Trophoblast cell (in vitro differentiated cells and primary cell): ENCODE measurements around the gene MXI1.
A peak's percentile ranks its signal among the peaks of the same experiment; 100 is the strongest.

Source experiments
- DNase-seq, 2 donors: peaks; one replicate each; pipeline ENCODE4 v3.0.0-alpha.2; 2016
- H2AFZ ChIP-seq: 2 replicates; pipeline ENCODE4 v1.6.1; 2013; ENCODE audit warnings: low read length, moderate library complexity, mild to moderate bottlenecking; ENCODE audit not compliant: insufficient read depth, poor library complexity
- H2AK5ac ChIP-seq: 2 replicates; pipeline ENCODE4 v1.6.1; 2013; ENCODE audit warnings: mild to moderate bottlenecking, low read length
- H2BK120ac ChIP-seq: 2 replicates; pipeline ENCODE4 v1.6.1; 2013; ENCODE audit warnings: low read length, mild to moderate bottlenecking, moderate library complexity; ENCODE audit not compliant: insufficient read depth, poor library complexity
- H2BK12ac ChIP-seq: 2 replicates; pipeline ENCODE4 v1.6.1; 2013; ENCODE audit warnings: mild to moderate bottlenecking, low read length, moderate library complexity
- H2BK5ac ChIP-seq: 2 replicates; pipeline ENCODE4 v1.6.1; 2013; ENCODE audit warnings: low read length, low read depth, moderate library complexity, mild to moderate bottlenecking; ENCODE audit not compliant: poor library complexity
- H3K14ac ChIP-seq: 2 replicates; pipeline ENCODE4 v1.6.1; 2013; ENCODE audit warnings: mild to moderate bottlenecking, low read length
- H3K18ac ChIP-seq: 2 replicates; pipeline ENCODE4 v1.6.1; 2013; ENCODE audit warnings: mild to moderate bottlenecking, low read length
- H3K23ac ChIP-seq: 2 replicates; pipeline ENCODE4 v1.6.1; 2013; ENCODE audit warnings: low read length
- H3K27ac ChIP-seq: 2 replicates; pipeline ENCODE4 v1.5.1; 2013; ENCODE audit warnings: low read depth, mild to moderate bottlenecking, inconsistent platforms, low read length, moderate library complexity
- H3K27me3 ChIP-seq: 2 replicates; pipeline ENCODE4 v1.6.1; 2013; ENCODE audit warnings: inconsistent platforms, mild to moderate bottlenecking, low read length, moderate library complexity; ENCODE audit not compliant: insufficient read depth
- H3K36me3 ChIP-seq, 2 experiments: 1 replicate in 1 of 2; 2 replicates in 1 of 2; pipeline ENCODE4 v1.6.1; 2013; ENCODE audit warnings: low read length in 2 of 2, mild to moderate bottlenecking in 2 of 2, moderate library complexity in 1 of 2; ENCODE audit not compliant: insufficient read depth in 2 of 2, control insufficient read depth in 1 of 2
- H3K4ac ChIP-seq: 2 replicates; pipeline ENCODE4 v1.6.1; 2013; ENCODE audit warnings: low read depth, mild to moderate bottlenecking, low read length, moderate library complexity
- H3K4me1 ChIP-seq, 2 experiments: 1 replicate in 1 of 2; 2 replicates in 1 of 2; pipeline ENCODE4 v1.6.1; 2013; ENCODE audit warnings: low read length in 2 of 2, mild to moderate bottlenecking in 2 of 2, moderate library complexity in 1 of 2; ENCODE audit not compliant: insufficient read depth in 2 of 2, control insufficient read depth in 1 of 2
- H3K4me2 ChIP-seq: 2 replicates; pipeline ENCODE4 v1.6.1; 2013; ENCODE audit warnings: inconsistent platforms, mild to moderate bottlenecking, low read length, moderate library complexity
- H3K4me3 ChIP-seq: 2 replicates; pipeline ENCODE4 v1.5.1; 2013; ENCODE audit warnings: mild to moderate bottlenecking, low read depth, low read length, inconsistent platforms
- H3K79me1 ChIP-seq: one replicate; pipeline ENCODE4 v1.6.1; 2013; ENCODE audit warnings: low read length
- H3K79me2 ChIP-seq: 2 replicates; pipeline ENCODE4 v1.6.1; 2013; ENCODE audit warnings: low read length, mild to moderate bottlenecking; ENCODE audit not compliant: control insufficient read depth, insufficient read depth, poor library complexity
- H3K9ac ChIP-seq: 2 replicates; pipeline ENCODE4 v1.6.1; 2013; ENCODE audit warnings: mild to moderate bottlenecking, low read length
- H3K9me3 ChIP-seq: 2 replicates; pipeline ENCODE4 v1.6.1; 2013; ENCODE audit warnings: low read depth, mild to moderate bottlenecking, control low read depth, inconsistent platforms, low read length; ENCODE audit not compliant: insufficient read depth
- H4K12ac ChIP-seq: 2 replicates; pipeline ENCODE4 v1.6.1; 2013; ENCODE audit warnings: low read depth, mild to moderate bottlenecking, low read length, moderate library complexity
- H4K8ac ChIP-seq: 2 replicates; pipeline ENCODE4 v1.6.1; 2013; ENCODE audit warnings: low read depth, mild to moderate bottlenecking, low read length, moderate library complexity
- H4K91ac ChIP-seq: one replicate; pipeline ENCODE4 v1.6.1; 2013; ENCODE audit warnings: low read depth, mild to moderate bottlenecking, low read length, moderate library complexity
- WGBS: extraction: QIAGEN DNeasy Blood & Tissue Kit; methylation state at CpG from one replicate; pipeline ENCODE4 v1.1.7; 2013; ENCODE audit warnings: missing lambda C conversion rate; ENCODE audit not compliant: insufficient read length, insufficient coverage; ENCODE audit errors: extremely low coverage; 5-methylcytosine and 5-hydroxymethylcytosine counted together

Gene MXI1

GRCh38 chr10:110276603-110277002 is 69.2 kb downstream of the MXI1 start:
- no peaks in the 10 kb centered on the region for H3K9me3 ChIP-seq
- WGBS: no CpG with 5 or more reads among the region's 5 CpGs
- H3K36me3 ChIP-seq: no peaks in the 10 kb centered on the region
- no peak overlapping the region for H3K4ac ChIP-seq
- H3K23ac ChIP-seq: no peak overlapping the region
- H2AFZ ChIP-seq: no peak overlapping the region
- no peaks in the 10 kb centered on the region for H3K27me3 ChIP-seq
- H2AK5ac ChIP-seq: no peak overlapping the region
- no peak overlapping the region for H4K8ac ChIP-seq
- H3K14ac ChIP-seq: no peak overlapping the region
- no peak overlapping the region for H3K4me2 ChIP-seq
- H2BK5ac ChIP-seq: no peak overlapping the region
- no peaks in the 10 kb centered on the region for H3K4me1 ChIP-seq
- H3K9ac ChIP-seq: no peak overlapping the region
- H4K12ac ChIP-seq: no peak overlapping the region
- H4K91ac ChIP-seq: no peak overlapping the region
- H2BK12ac ChIP-seq: no peak overlapping the region
- H3K18ac ChIP-seq: no peak overlapping the region
- no peaks in the 10 kb centered on the region for H3K79me1 ChIP-seq
- no peak overlapping the region for H2BK120ac ChIP-seq
- no peak overlapping the region for H3K27ac ChIP-seq
- no peaks in the 10 kb centered on the region for H3K79me2 ChIP-seq
- H3K4me3 ChIP-seq: no peak overlapping the region
- no peak for DNase-seq

GRCh38 chr10:110277591-110277990 is 70.2 kb downstream of the MXI1 start:
- H3K9ac ChIP-seq: no peak overlapping the region
- no peak overlapping the region for H4K12ac ChIP-seq
- WGBS: no CpG with 5 or more reads among the region's 2 CpGs
- H3K4me3 ChIP-seq: no peak overlapping the region
- no peaks in the 10 kb centered on the region for H3K4me1 ChIP-seq
- no peak overlapping the region for H3K23ac ChIP-seq
- H3K4me2 ChIP-seq: no peak overlapping the region
- no peak overlapping the region for H4K91ac ChIP-seq
- no peak overlapping the region for H2AK5ac ChIP-seq
- no peak overlapping the region for H3K14ac ChIP-seq
- no peak overlapping the region for H3K18ac ChIP-seq
- no peak overlapping the region for H2BK5ac ChIP-seq
- H2BK120ac ChIP-seq: no peak overlapping the region
- no peak overlapping the region for H3K4ac ChIP-seq
- no peak overlapping the region for H2AFZ ChIP-seq
- no peaks in the 10 kb centered on the region for H3K79me1 ChIP-seq
- no peak overlapping the region for H2BK12ac ChIP-seq
- H3K27me3 ChIP-seq: no peaks in the 10 kb centered on the region
- no peaks in the 10 kb centered on the region for H3K9me3 ChIP-seq
- H3K79me2 ChIP-seq: no peaks in the 10 kb centered on the region
- no peaks in the 10 kb centered on the region for H3K36me3 ChIP-seq
- H4K8ac ChIP-seq: no peak overlapping the region
- H3K27ac ChIP-seq: no peak overlapping the region
- no peak for DNase-seq

GRCh38 chr10:110278562-110279406 is 71.4 kb downstream of the MXI1 start:
- Histone ChIP-seq H2AK5ac (no peak overlapping the region), H3K79me1 (no peaks in the 10 kb centered on the region), H3K9ac (no peak overlapping the region), H2BK12ac (no peak overlapping the region), H3K27me3 (no peaks in the 10 kb centered on the region), H3K4me3 (no peak overlapping the region), H3K79me2 (no peaks in the 10 kb centered on the region), H3K18ac (no peak overlapping the region), H3K9me3 (no peaks in the 10 kb centered on the region), H2BK5ac (no peak overlapping the region), H3K14ac (no peak overlapping the region), H3K23ac (no peak overlapping the region), H3K4me1 (no peaks in the 10 kb centered on the region), H3K4me2 (no peak overlapping the region), H3K36me3 (no peaks in the 10 kb centered on the region), H2AFZ (no peak overlapping the region), H4K91ac (no peak overlapping the region), H3K27ac (no peak overlapping the region), H4K8ac (peak overlapping the region; percentile 49), H2BK120ac (no peak overlapping the region), H4K12ac (no peak overlapping the region), H3K4ac (no peak overlapping the region)
- no peak for DNase-seq
- no CpG with 5 or more reads among the region's 7 CpGs for WGBS

- H3K27me3 ChIP-seq: no peaks in the 10 kb centered on the region
- no peak overlapping the region for H2AFZ ChIP-seq
- WGBS: no CpG with 5 or more reads among the region's 6 CpGs
Measured at GRCh38 chr10:110279407-110279986, 72.1 kb downstream of the MXI1 start.

More at GRCh38 chr10:110279407-110279986, 72.1 kb downstream of the MXI1 start:
- Histone ChIP-seq H3K79me1 (no peaks in the 10 kb centered on the region), H3K4me1 (no peaks in the 10 kb centered on the region), H3K4ac (no peak overlapping the region), H4K91ac (no peak overlapping the region), H3K4me3 (no peak overlapping the region), H3K18ac (no peak overlapping the region), H3K23ac (no peak overlapping the region), H4K8ac (no peak overlapping the region), H3K27ac (no peak overlapping the region), H3K14ac (no peak overlapping the region), H2BK120ac (no peak overlapping the region), H3K36me3 (no peaks in the 10 kb centered on the region), H2AK5ac (no peak overlapping the region), H3K4me2 (no peak overlapping the region), H3K9ac (no peak overlapping the region), H3K9me3 (no peaks in the 10 kb centered on the region), H3K79me2 (no peaks in the 10 kb centered on the region), H4K12ac (no peak overlapping the region), H2BK12ac (no peak overlapping the region), H2BK5ac (no peak overlapping the region)
- DNase-seq: peak; percentile 55 to 83
